ENCODE measurements around the gene VSTM2L. TPM values are rescaled to one million over a fixed set of nuclear protein-coding genes. Genes with fewer than 3 reads are reported as not detected.

The VSTM2L gene
- polyA plus RNA-seq, 1 donor from 2014 or later = 22.1 TPM

DNA sequence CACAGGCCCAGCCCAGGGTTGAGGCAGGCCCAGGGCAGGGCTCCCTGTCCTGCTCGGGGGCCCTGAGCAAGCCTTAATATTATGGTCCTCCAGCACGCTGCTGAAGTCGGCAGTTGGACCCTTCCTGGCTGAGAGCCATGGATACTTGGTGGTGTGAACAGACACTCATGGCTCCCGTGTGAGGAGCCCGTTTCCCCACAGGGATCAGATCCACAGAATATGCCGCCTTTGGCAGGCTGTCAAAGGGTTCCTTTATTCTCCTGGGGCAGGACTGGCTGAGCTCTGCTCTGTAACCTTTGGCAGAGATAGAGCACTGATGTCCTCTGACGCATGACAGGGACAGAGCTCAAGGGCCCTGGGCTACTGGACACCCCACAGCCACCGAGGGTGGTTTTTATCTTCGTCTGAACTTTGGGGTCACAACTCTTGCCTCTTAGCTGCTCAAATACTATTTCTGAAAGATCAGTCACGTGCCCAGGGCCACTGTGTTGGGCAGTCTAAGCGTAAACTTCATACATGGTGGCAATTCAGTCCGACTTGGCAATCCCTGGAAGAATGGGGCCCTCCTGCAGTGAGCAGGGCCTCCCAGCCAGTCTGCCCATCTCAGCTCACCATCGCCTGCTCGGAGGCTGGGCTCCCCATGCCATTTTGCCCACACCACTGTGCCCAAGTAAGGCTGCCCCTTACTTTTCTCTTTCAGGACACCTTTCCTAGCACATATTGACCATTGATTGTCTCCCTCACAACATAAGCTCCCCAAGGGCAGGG, 81.3 kb downstream of the VSTM2L start:
- no peak overlapping the region for H3K9ac ChIP-seq (ENCODE audit: low read length)
- H3K79me2 ChIP-seq (replicated peaks; ENCODE audit: insufficient read depth, low read length) = no peaks in the 10 kb centered on the region
- H3K4me2 ChIP-seq (ENCODE audit: low read length) = no peak overlapping the region
- H4K20me1 ChIP-seq (ENCODE audit: insufficient read depth) = no peaks in the 10 kb centered on the region
- H2AFZ ChIP-seq (ENCODE audit: low read depth, low read length) = no peak overlapping the region
- no peaks in the 10 kb centered on the region for H3F3A ChIP-seq (ENCODE audit: insufficient read depth, low read length, poor library complexity, severe bottlenecking)
- no peaks in the 10 kb centered on the region for H3K36me3 ChIP-seq (ENCODE audit: insufficient read depth, low read length)
- H3K9me2 ChIP-seq (ENCODE audit: insufficient read depth, low read length) = no peaks in the 10 kb centered on the region
- no peak for TF ChIP-seq EZH2 (IDR thresholded peaks at IDR 0.05; ENCODE audit: borderline replicate concordance, insufficient read depth, low read length, poor library complexity, severe bottlenecking)
- no peak for TF ChIP-seq SMC3 (conservative IDR thresholded peaks at IDR 0.05; ENCODE audit: poor library complexity)
- TF ChIP-seq TAF1 (IDR thresholded peaks at IDR 0.05; ENCODE audit: low read depth) = no peak
- no peak for TF ChIP-seq EP300 (conservative IDR thresholded peaks at IDR 0.05; ENCODE audit: poor library complexity, severe bottlenecking)
- H3K4me3 ChIP-seq (ENCODE audit: low read length) = no peak overlapping the region
- no peaks in the 10 kb centered on the region for H3K27me3 ChIP-seq (ENCODE audit: insufficient read depth, low read depth, low read length)
- no peak overlapping the region for H3K27ac ChIP-seq (ENCODE audit: low read length)
- H3K9me3 ChIP-seq (ENCODE audit: low read length) = no peaks in the 10 kb centered on the region

DNA sequence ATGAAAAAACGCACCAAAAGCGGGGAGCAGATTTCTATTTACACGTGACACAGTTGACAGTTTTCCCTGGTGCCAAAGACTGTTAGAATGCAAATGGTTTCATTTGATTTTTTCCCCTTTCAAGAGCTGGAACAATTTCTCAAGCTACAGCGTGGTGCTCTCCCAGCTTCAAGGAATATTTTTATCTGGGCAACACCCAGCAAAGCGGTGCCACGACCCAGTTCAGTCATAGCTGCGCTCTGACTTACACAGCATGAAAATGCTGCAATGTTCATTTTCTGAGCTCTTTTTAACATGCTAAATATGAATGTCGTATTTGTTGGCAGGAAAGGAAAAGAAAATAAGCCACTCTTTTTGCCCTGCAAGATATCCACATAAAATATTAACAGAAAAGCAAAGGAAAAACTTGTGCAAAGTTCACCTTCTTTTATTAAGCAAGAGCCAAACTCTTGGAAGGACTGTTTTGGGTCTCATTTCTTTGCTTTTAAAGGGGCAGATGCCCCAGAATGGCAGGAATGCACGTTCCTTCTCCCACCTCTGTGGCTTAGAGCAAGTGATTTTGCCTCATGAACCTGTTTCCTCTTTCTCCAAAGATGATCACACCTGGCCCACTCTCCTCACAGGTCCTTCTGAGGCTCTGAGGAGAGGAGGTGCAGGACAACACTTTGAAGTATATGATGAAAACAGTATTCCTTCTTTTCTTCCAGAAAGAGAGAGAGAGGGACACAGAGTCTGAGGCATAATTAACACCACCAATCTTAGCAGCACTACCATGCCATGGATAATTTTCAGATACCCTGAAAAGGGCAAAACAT, 83.3 kb downstream of the VSTM2L start:
- H3K9me2 ChIP-seq (ENCODE audit: insufficient read depth, low read length) = no peaks in the 10 kb centered on the region
- no peak overlapping the region for H3K4me2 ChIP-seq (ENCODE audit: low read length)
- peak overlapping the region; percentile 2 for H3K9ac ChIP-seq (ENCODE audit: low read length)
- no peaks in the 10 kb centered on the region for H3K36me3 ChIP-seq (ENCODE audit: insufficient read depth, low read length)
- H3K79me2 ChIP-seq (replicated peaks; ENCODE audit: insufficient read depth, low read length) = no peaks in the 10 kb centered on the region
- no peaks in the 10 kb centered on the region for H3F3A ChIP-seq (ENCODE audit: insufficient read depth, low read length, poor library complexity, severe bottlenecking)
- peak overlapping the region; percentile 53 for H3K27ac ChIP-seq (ENCODE audit: low read length)
- TF ChIP-seq, protein P1, sequence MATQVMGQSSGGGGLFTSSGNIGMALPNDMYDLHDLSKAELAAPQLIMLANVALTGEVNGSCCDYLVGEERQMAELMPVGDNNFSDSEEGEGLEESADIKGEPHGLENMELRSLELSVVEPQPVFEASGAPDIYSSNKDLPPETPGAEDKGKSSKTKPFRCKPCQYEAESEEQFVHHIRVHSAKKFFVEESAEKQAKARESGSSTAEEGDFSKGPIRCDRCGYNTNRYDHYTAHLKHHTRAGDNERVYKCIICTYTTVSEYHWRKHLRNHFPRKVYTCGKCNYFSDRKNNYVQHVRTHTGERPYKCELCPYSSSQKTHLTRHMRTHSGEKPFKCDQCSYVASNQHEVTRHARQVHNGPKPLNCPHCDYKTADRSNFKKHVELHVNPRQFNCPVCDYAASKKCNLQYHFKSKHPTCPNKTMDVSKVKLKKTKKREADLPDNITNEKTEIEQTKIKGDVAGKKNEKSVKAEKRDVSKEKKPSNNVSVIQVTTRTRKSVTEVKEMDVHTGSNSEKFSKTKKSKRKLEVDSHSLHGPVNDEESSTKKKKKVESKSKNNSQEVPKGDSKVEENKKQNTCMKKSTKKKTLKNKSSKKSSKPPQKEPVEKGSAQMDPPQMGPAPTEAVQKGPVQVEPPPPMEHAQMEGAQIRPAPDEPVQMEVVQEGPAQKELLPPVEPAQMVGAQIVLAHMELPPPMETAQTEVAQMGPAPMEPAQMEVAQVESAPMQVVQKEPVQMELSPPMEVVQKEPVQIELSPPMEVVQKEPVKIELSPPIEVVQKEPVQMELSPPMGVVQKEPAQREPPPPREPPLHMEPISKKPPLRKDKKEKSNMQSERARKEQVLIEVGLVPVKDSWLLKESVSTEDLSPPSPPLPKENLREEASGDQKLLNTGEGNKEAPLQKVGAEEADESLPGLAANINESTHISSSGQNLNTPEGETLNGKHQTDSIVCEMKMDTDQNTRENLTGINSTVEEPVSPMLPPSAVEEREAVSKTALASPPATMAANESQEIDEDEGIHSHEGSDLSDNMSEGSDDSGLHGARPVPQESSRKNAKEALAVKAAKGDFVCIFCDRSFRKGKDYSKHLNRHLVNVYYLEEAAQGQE (IDR thresholded peaks at IDR 0.05; ENCODE audit: borderline replicate concordance) = no peak
- TF ChIP-seq EP300 (conservative IDR thresholded peaks at IDR 0.05; ENCODE audit: poor library complexity, severe bottlenecking) = no peak
- TF ChIP-seq TAF1 (IDR thresholded peaks at IDR 0.05; ENCODE audit: low read depth) = no peak
- no peak for TF ChIP-seq EZH2 (IDR thresholded peaks at IDR 0.05; ENCODE audit: borderline replicate concordance, insufficient read depth, low read length, poor library complexity, severe bottlenecking)
- no peak for TF ChIP-seq MXI1 (conservative IDR thresholded peaks at IDR 0.05; ENCODE audit: poor library complexity, severe bottlenecking)
- no peak for TF ChIP-seq RAD21 (conservative IDR thresholded peaks at IDR 0.05)
- no peak for TF ChIP-seq POLR2AphosphoS5 (IDR thresholded peaks at IDR 0.05)
- no peak for TF ChIP-seq SMC3 (conservative IDR thresholded peaks at IDR 0.05; ENCODE audit: poor library complexity)
- TF ChIP-seq, protein P2, sequence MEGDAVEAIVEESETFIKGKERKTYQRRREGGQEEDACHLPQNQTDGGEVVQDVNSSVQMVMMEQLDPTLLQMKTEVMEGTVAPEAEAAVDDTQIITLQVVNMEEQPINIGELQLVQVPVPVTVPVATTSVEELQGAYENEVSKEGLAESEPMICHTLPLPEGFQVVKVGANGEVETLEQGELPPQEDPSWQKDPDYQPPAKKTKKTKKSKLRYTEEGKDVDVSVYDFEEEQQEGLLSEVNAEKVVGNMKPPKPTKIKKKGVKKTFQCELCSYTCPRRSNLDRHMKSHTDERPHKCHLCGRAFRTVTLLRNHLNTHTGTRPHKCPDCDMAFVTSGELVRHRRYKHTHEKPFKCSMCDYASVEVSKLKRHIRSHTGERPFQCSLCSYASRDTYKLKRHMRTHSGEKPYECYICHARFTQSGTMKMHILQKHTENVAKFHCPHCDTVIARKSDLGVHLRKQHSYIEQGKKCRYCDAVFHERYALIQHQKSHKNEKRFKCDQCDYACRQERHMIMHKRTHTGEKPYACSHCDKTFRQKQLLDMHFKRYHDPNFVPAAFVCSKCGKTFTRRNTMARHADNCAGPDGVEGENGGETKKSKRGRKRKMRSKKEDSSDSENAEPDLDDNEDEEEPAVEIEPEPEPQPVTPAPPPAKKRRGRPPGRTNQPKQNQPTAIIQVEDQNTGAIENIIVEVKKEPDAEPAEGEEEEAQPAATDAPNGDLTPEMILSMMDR (IDR thresholded peaks at IDR 0.05; ENCODE audit: poor library complexity, severe bottlenecking) = no peak
- no peaks in the 10 kb centered on the region for H3K9me3 ChIP-seq (ENCODE audit: low read length)
- no peaks in the 10 kb centered on the region for H3K27me3 ChIP-seq (ENCODE audit: insufficient read depth, low read depth, low read length)
- H2AFZ ChIP-seq (ENCODE audit: low read depth, low read length) = no peak overlapping the region
- no peaks in the 10 kb centered on the region for H4K20me1 ChIP-seq (ENCODE audit: insufficient read depth)
- H3K4me3 ChIP-seq (ENCODE audit: low read length) = no peak overlapping the region
